AG09319 (cell line): Measurements from ENCODE around the gene FARS2.

ENCODE experiments used
- DNase-seq: peaks from one replicate; pipeline ENCODE4 v3.0.0-alpha.2; 2010; ENCODE audit warnings: low read depth; ENCODE audit errors: extremely low read depth
- TF ChIP-seq, protein P1 (sequence below): IDR thresholded peaks from 2 replicates; pipeline ENCODE4 v1.5.1; 2011; ENCODE audit warnings: low read depth, mild to moderate bottlenecking, inconsistent platforms, low read length, moderate library complexity

Gene FARS2

DNA sequence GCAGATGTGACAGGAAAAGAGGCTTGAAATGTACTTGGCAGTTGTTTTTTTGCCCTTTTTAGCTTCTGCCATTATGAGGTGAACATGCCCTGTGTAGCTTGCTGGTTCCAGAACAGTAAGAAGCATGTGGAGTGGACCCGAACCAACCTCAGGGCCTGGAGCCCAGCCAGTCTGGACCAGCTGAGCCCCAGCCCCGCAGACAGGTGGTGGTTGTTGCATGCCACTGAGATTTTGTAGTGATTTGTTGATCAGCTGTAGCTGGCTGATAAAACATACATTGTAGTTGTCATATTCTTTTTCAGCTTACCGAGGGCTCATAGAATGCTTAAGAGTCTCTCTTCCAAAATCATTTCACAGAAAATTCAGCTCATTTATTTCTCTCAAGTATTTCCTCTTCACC lies 182.2 kb downstream of the FARS2 start:
- TF ChIP-seq, protein P1, sequence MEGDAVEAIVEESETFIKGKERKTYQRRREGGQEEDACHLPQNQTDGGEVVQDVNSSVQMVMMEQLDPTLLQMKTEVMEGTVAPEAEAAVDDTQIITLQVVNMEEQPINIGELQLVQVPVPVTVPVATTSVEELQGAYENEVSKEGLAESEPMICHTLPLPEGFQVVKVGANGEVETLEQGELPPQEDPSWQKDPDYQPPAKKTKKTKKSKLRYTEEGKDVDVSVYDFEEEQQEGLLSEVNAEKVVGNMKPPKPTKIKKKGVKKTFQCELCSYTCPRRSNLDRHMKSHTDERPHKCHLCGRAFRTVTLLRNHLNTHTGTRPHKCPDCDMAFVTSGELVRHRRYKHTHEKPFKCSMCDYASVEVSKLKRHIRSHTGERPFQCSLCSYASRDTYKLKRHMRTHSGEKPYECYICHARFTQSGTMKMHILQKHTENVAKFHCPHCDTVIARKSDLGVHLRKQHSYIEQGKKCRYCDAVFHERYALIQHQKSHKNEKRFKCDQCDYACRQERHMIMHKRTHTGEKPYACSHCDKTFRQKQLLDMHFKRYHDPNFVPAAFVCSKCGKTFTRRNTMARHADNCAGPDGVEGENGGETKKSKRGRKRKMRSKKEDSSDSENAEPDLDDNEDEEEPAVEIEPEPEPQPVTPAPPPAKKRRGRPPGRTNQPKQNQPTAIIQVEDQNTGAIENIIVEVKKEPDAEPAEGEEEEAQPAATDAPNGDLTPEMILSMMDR: no peak
- no peak for DNase-seq

DNA sequence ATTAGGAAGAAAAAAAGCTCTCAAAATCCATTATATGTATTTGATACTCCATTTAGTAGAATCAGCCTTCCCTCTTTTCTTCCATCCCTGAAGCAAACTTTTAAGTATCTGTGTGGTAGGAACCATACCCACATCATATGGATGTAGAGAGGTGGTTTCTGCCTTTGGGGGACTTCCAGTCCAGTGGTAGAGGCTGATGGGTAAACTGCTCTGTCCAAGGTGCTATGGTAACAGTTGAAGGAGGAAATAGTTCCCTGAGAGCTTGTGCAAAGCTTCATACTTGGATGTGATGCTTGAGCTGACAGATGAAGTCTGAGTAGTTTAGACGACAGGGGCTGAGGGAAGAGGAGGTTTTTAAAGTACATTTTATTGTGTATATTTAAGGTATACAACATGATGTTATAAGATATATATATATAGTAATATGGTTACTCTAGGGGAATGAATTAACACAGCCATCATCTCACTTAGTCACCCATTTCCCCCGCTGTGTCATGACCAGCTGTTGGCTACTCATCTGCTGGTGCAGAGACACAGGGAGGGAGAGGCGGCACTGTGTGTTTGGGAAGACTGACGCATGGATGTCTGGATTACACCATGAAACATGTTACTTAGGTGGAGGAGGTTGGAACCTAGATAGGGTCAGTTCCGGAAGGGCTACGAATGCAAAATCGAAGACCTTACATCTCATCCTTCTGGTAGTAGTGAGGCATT lies 185.2 kb downstream of the FARS2 start:
- TF ChIP-seq, protein P1: no peak
- DNase-seq: no peak

DNA sequence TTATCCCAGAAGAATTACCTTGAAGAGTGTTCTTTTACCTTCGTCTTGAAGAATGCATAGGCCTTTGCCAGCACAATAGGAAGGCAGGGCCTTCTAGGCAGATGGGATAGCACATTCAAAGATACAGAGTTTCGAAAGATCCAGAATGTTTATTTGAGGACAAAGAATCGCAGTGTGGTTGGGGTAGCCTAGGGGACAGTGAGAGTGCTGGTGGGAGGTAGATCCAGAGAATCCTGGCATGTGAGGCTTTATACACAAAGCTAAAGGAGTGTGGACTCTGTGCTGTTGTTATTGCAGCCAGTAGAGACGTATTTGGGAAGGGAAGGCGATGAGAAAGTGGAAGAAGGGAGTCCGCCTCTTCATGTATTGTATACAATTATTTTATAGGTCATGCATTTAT lies 186.6 kb downstream of the FARS2 start:
- TF ChIP-seq, protein P1: no peak
- no peak for DNase-seq

DNA sequence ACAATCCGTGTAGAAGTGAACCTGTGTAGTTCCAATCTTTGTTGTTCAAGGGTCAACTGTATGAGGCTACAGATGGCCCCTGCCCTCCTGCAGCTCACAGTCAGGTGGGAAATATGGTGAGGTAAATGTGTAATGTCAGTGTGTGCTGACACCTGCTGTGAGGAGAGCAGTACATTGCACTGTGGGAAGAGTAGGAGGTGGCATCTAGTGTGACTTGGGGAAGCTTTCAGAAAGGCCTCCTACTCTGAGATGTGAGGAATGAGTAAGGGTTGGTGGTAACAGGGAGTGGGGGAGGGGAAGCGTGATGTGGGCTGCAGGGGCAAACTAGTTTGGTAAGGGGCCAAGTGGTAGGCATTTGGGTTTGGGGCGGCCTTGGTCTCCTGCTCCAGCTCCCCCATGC lies 188.8 kb downstream of the FARS2 start:
- no peak for DNase-seq

DNA sequence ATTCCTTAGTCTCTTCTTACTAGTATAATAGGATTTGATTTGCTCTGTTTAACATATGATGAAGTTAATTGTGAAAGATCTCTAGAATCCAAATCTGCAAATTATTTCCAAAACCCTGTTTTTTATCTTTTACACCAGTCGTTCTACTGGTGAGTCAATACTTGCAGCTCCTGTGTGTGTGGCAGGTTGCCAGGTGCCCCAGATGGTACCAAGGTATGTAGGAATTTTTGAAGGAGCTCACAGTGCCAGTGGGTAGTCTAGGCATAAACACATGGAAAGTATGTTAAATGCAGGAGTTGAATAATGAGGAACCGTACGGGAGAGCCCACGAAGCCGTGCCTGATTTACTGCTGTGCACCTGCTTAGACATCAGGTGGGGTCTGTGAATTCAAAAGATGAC lies 192.2 kb downstream of the FARS2 start:
- no peak for DNase-seq
- TF ChIP-seq, protein P1: no peak

More for the DNA sequence above, 188.8 kb downstream of the FARS2 start:
- TF ChIP-seq, protein P1: no peak

DNA sequence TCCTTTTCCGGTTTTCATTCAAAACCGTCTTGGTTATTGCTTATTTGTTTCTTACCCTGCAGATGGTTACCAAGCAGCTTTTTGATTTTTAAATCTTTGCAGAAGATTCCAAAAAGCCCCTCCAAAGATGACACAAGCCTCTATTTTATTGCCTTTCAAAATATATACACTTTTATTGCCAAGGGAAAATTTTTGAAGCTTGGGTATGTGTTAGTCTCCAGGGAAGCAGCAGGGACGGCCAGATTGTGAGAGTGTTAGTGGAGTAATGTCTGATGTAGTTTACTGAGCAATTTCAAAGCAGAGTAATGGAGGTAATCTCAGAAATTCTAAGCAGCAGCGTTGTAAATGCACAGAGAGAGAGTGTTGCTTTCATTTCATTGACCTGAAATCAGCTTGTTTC lies 193.8 kb downstream of the FARS2 start:
- TF ChIP-seq, protein P1: no peak

DNA sequence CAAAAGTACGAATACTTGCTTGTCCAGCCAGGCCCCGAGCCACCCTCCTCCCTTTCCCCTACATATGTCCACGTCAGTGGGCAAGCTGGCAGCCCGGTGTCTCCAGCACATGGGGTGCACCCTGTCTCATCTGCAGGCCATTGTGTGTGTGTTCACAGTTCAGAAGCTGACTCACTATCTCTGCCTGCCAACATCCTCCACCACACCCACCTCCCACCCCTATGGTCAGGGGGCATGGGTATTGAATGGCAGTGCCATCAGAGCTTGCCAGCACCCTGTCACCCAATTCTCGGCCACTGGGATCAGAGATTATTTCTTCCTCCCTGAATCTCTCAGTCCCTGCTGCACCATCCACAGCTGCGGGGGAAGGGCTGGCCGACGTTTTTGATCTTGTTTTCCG lies 195.7 kb downstream of the FARS2 start:
- DNase-seq: no peak
- TF ChIP-seq, protein P1: no peak

More for the DNA sequence above, 193.8 kb downstream of the FARS2 start:
- no peak for DNase-seq
